Measurements from ENCODE around the gene SLAIN1. TPM values are rescaled to one million over a fixed set of nuclear protein-coding genes. Genes with fewer than 3 reads are reported as not detected.

Gene SLAIN1
- total RNA-seq, 5 donors from 2014 or later (not counting 1 experiment from before 2014, with no cell fraction given) = 37.4 to 41.8 (median 38.9) TPM

GRCh38 chr13:77779552-77780272 is 82.2 kb downstream of the SLAIN1 start:
- DNase-seq = peak in 12 of 35 experiments; percentile 1 to 64 (median 10)
- Histone ChIP-seq H3K9me3 (no peaks in the 10 kb centered on the region), H3K27ac (ENCODE audit: low read length) (no peak overlapping the region), H3K36me3 (ENCODE audit: control insufficient read depth in 2 of 2, extremely low read depth in 1 of 2, insufficient read depth in 1 of 2, low read length in 1 of 2) (no peaks in the 10 kb centered on the region), H3K4me1 (ENCODE audit: control insufficient read depth in 1 of 2, extremely low read depth in 1 of 2, insufficient read depth in 2 of 2, low read length in 2 of 2) (peaks cover 0 to 3% of the 10 kb centered on the region in 2 experiments), H3K27me3 (replicated peaks in 1 of 2; ENCODE audit: control insufficient read depth in 2 of 2, extremely low read depth in 1 of 2, insufficient read depth in 2 of 2, low read length in 1 of 2) (no peaks in the 10 kb centered on the region), H3K4me3 (ENCODE audit: control insufficient read depth in 1 of 2, extremely low read depth in 1 of 2, low read length in 1 of 2) (no peak overlapping the region)
- no peaks in the 10 kb centered on the region for H3K27me3 Mint-ChIP-seq
- H3K27ac Mint-ChIP-seq = no peak overlapping the region
- ChIA-PET POLR2A (no interaction called here), CTCF (interaction anchor here in 1 of 2 donors (5.5 kb wide), 1 partner anchor 341 kb away, joined by 31 read pairs; no protein-coding TSS in a partner anchor)
- ATAC-seq (replicated peaks in 1 of 4) = peak; percentile 49 to 81 (median 58)
- whole genome bisulfite sequencing (ENCODE audit: insufficient coverage) = 26% methylated on average over 2 of the region's 3 CpGs
- H3K9me3 Mint-ChIP-seq = no peaks in the 10 kb centered on the region
- no peak overlapping the region for H3K4me3 Mint-ChIP-seq
- no peaks in the 10 kb centered on the region for H3K36me3 Mint-ChIP-seq
- H3K4me1 Mint-ChIP-seq = peaks cover 8 to 12% (median 10%) of the 10 kb centered on the region in 3 donors

- Mint-ChIP-seq H3K4me3 (no peak overlapping the region), H3K4me1 (peaks cover 8 to 12% (median 10%) of the 10 kb centered on the region in 3 donors), H3K9me3 (no peaks in the 10 kb centered on the region), H3K27me3 (no peaks in the 10 kb centered on the region), H3K27ac (no peak overlapping the region), H3K36me3 (no peaks in the 10 kb centered on the region)
- ChIA-PET POLR2A (no interaction called here), CTCF (interaction anchor here (0.6 to 5.5 kb wide), 4 partner anchors 226 to 1177 kb away, joined by 3 to 31 read pairs (median 8); no protein-coding TSS in a partner anchor)
- H3K36me3 ChIP-seq (ENCODE audit: control insufficient read depth in 2 of 2, extremely low read depth in 1 of 2, insufficient read depth in 1 of 2, low read length in 1 of 2) = no peaks in the 10 kb centered on the region
- H3K4me3 ChIP-seq (ENCODE audit: control insufficient read depth in 1 of 2, extremely low read depth in 1 of 2, low read length in 1 of 2) = no peak overlapping the region
- DNase-seq (no peak), ATAC-seq (replicated peaks in 1 of 4) (no peak)
- peaks cover 0 to 3% of the 10 kb centered on the region in 2 experiments for H3K4me1 ChIP-seq (ENCODE audit: control insufficient read depth in 1 of 2, extremely low read depth in 1 of 2, insufficient read depth in 2 of 2, low read length in 2 of 2)
- H3K9me3 ChIP-seq = no peaks in the 10 kb centered on the region
- no peaks in the 10 kb centered on the region for H3K27me3 ChIP-seq (replicated peaks in 1 of 2; ENCODE audit: control insufficient read depth in 2 of 2, extremely low read depth in 1 of 2, insufficient read depth in 2 of 2, low read length in 1 of 2)
- H3K27ac ChIP-seq (ENCODE audit: low read length) = no peak overlapping the region
Observed at GRCh38 chr13:77781808-77782207, 84.3 kb downstream of the SLAIN1 start.

- Mint-ChIP-seq H3K4me1 (peaks cover 8 to 11% (median 9%) of the 10 kb centered on the region in 3 donors), H3K4me3 (no peak overlapping the region), H3K9me3 (peaks cover 0 to 3% (median 0%) of the 10 kb centered on the region in 3 donors), H3K27me3 (no peaks in the 10 kb centered on the region), H3K36me3 (peaks cover 12% of the 10 kb centered on the region), H3K27ac (no peak overlapping the region)
- no peak overlapping the region for H3K4me3 ChIP-seq (ENCODE audit: control insufficient read depth in 1 of 2, extremely low read depth in 1 of 2, low read length in 1 of 2)
- 89% methylated on average over 3 of the region's 5 CpGs for WGBS (ENCODE audit: insufficient coverage)
- H3K4me1 ChIP-seq (ENCODE audit: control insufficient read depth in 1 of 2, extremely low read depth in 1 of 2, insufficient read depth in 2 of 2, low read length in 2 of 2) = peaks cover 0 to 3% of the 10 kb centered on the region in 2 experiments
- no peaks in the 10 kb centered on the region for H3K36me3 ChIP-seq (ENCODE audit: control insufficient read depth in 2 of 2, extremely low read depth in 1 of 2, insufficient read depth in 1 of 2, low read length in 1 of 2)
- no peak overlapping the region for H3K27ac ChIP-seq (ENCODE audit: low read length)
- ATAC-seq (replicated peaks in 1 of 4) (no peak), DNase-seq (no peak)
- CTCF ChIA-PET = interaction anchor here (0.6 to 5.5 kb wide), 3 partner anchors 8 to 337 kb away, joined by 3 to 31 read pairs (median 3); no protein-coding TSS in a partner anchor
- no peaks in the 10 kb centered on the region for H3K9me3 ChIP-seq
- no peaks in the 10 kb centered on the region for H3K27me3 ChIP-seq (replicated peaks in 1 of 2; ENCODE audit: control insufficient read depth in 2 of 2, extremely low read depth in 1 of 2, insufficient read depth in 2 of 2, low read length in 1 of 2)
- POLR2A ChIA-PET = no interaction called here
Observed at GRCh38 chr13:77784515-77784914, 87.0 kb downstream of the SLAIN1 start.

- no peak overlapping the region for H3K27ac Mint-ChIP-seq
- H3K4me3 Mint-ChIP-seq = no peak overlapping the region
- H3K4me3 ChIP-seq (ENCODE audit: control insufficient read depth in 1 of 2, extremely low read depth in 1 of 2, low read length in 1 of 2) = no peak overlapping the region
- H3K36me3 ChIP-seq (ENCODE audit: control insufficient read depth in 2 of 2, extremely low read depth in 1 of 2, insufficient read depth in 1 of 2, low read length in 1 of 2) = no peaks in the 10 kb centered on the region
- peaks cover 0 to 13% (median 13%) of the 10 kb centered on the region in 3 donors for H3K9me3 Mint-ChIP-seq
- H3K27me3 Mint-ChIP-seq = no peaks in the 10 kb centered on the region
- H3K36me3 Mint-ChIP-seq = peaks cover 16% of the 10 kb centered on the region
- peaks cover 0 to 16% of the 10 kb centered on the region in 2 experiments for H3K27me3 ChIP-seq (replicated peaks in 1 of 2; ENCODE audit: control insufficient read depth in 2 of 2, extremely low read depth in 1 of 2, insufficient read depth in 2 of 2, low read length in 1 of 2)
- H3K4me1 Mint-ChIP-seq = no peaks in the 10 kb centered on the region
- no CpG with 5 or more reads among the region's 2 CpGs for WGBS (ENCODE audit: insufficient coverage)
- H3K9me3 ChIP-seq = no peaks in the 10 kb centered on the region
- CTCF ChIA-PET = interaction anchor here (0.9 to 1.3 kb wide), 3 partner anchors 13 to 334 kb away, joined by 3 to 6 read pairs (median 3); no protein-coding TSS in a partner anchor
- H3K27ac ChIP-seq (ENCODE audit: low read length) = no peak overlapping the region
- POLR2A ChIA-PET = no interaction called here
- ATAC-seq (replicated peaks in 1 of 4) (no peak), DNase-seq (no peak)
- no peaks in the 10 kb centered on the region for H3K4me1 ChIP-seq (ENCODE audit: control insufficient read depth in 1 of 2, extremely low read depth in 1 of 2, insufficient read depth in 2 of 2, low read length in 2 of 2)
Observed at GRCh38 chr13:77786695-77787287, 89.3 kb downstream of the SLAIN1 start.

- ATAC-seq (replicated peaks in 1 of 4) (no peak), DNase-seq (no peak)
- H3K27ac Mint-ChIP-seq = no peak overlapping the region
- H3K4me1 Mint-ChIP-seq = no peaks in the 10 kb centered on the region
- H3K36me3 ChIP-seq (ENCODE audit: control insufficient read depth in 2 of 2, extremely low read depth in 1 of 2, insufficient read depth in 1 of 2, low read length in 1 of 2) = no peaks in the 10 kb centered on the region
- 100% methylated on average over 1 of the region's 1 CpG for WGBS (ENCODE audit: insufficient coverage)
- no peaks in the 10 kb centered on the region for H3K9me3 ChIP-seq
- H3K27me3 Mint-ChIP-seq = no peaks in the 10 kb centered on the region
- H3K4me1 ChIP-seq (ENCODE audit: control insufficient read depth in 1 of 2, extremely low read depth in 1 of 2, insufficient read depth in 2 of 2, low read length in 2 of 2) = no peaks in the 10 kb centered on the region
- H3K36me3 Mint-ChIP-seq = peaks cover 16% of the 10 kb centered on the region
- H3K27ac ChIP-seq (ENCODE audit: low read length) = no peak overlapping the region
- H3K4me3 ChIP-seq (ENCODE audit: control insufficient read depth in 1 of 2, extremely low read depth in 1 of 2, low read length in 1 of 2) = no peak overlapping the region
- H3K27me3 ChIP-seq (replicated peaks in 1 of 2; ENCODE audit: control insufficient read depth in 2 of 2, extremely low read depth in 1 of 2, insufficient read depth in 2 of 2, low read length in 1 of 2) = peaks cover 0 to 16% of the 10 kb centered on the region in 2 experiments
- CTCF ChIA-PET = no interaction called here
- POLR2A ChIA-PET = no interaction called here
- no peak overlapping the region for H3K4me3 Mint-ChIP-seq
- H3K9me3 Mint-ChIP-seq = peaks cover 6 to 36% (median 32%) of the 10 kb centered on the region in 3 donors
Observed at GRCh38 chr13:77789376-77789775, 91.9 kb downstream of the SLAIN1 start.

- Mint-ChIP-seq H3K4me3 (no peak overlapping the region), H3K27me3 (peaks cover 0 to 14% of the 10 kb centered on the region in 2 donors), H3K4me1 (no peaks in the 10 kb centered on the region), H3K36me3 (no peaks in the 10 kb centered on the region), H3K27ac (no peak overlapping the region), H3K9me3 (peaks cover 0 to 4% (median 1%) of the 10 kb centered on the region in 3 donors)
- Histone ChIP-seq H3K36me3 (ENCODE audit: control insufficient read depth in 2 of 2, extremely low read depth in 1 of 2, insufficient read depth in 1 of 2, low read length in 1 of 2) (no peaks in the 10 kb centered on the region), H3K4me1 (ENCODE audit: control insufficient read depth in 1 of 2, extremely low read depth in 1 of 2, insufficient read depth in 2 of 2, low read length in 2 of 2) (no peaks in the 10 kb centered on the region), H3K27ac (ENCODE audit: low read length) (no peak overlapping the region), H3K9me3 (no peaks in the 10 kb centered on the region), H3K4me3 (ENCODE audit: control insufficient read depth in 1 of 2, extremely low read depth in 1 of 2, low read length in 1 of 2) (no peak overlapping the region), H3K27me3 (replicated peaks in 1 of 2; ENCODE audit: control insufficient read depth in 2 of 2, extremely low read depth in 1 of 2, insufficient read depth in 2 of 2, low read length in 1 of 2) (no peaks in the 10 kb centered on the region)
- ChIA-PET CTCF (no interaction called here), POLR2A (no interaction called here)
- no peak for ATAC-seq (replicated peaks in 1 of 4)
- no peak for DNase-seq
- WGBS (ENCODE audit: insufficient coverage) = 100% methylated on average over 1 of the region's 3 CpGs
Observed at GRCh38 chr13:77800219-77800618, 102.7 kb downstream of the SLAIN1 start.
